HEK293 (cell line): ENCODE measurements around the gene PTK7.

Experiments
- BCL11A ChIP-seq: fragments of 450-650 bp; formaldehyde crosslinking; IDR thresholded peaks from 2 replicates; pipeline ENCODE4 v1.5.1; 2016; ENCODE audit warnings: low read depth, missing biosample characterization, missing genetic modification characterization
- ZNF350 ChIP-seq: fragments of 450-650 bp; formaldehyde crosslinking; IDR thresholded peaks from 2 replicates; pipeline ENCODE4 v1.5.0; 2017; ENCODE audit warnings: missing biosample characterization, mild to moderate bottlenecking, missing genetic modification characterization
- ZNF488 ChIP-seq: fragments of 450-650 bp; formaldehyde crosslinking; IDR thresholded peaks from 2 replicates; pipeline ENCODE4 v1.5.1; 2016; ENCODE audit warnings: missing biosample characterization, missing genetic modification characterization
- ZNF747 ChIP-seq: fragments of 450-650 bp; formaldehyde crosslinking; IDR thresholded peaks from 2 replicates; pipeline ENCODE4 v1.5.1; 2016; ENCODE audit warnings: missing biosample characterization, missing genetic modification characterization
- TF ChIP-seq, protein P1 (sequence below): fragments of 450-650 bp; formaldehyde crosslinking; IDR thresholded peaks from 2 replicates; pipeline ENCODE4 v1.5.1; 2016; ENCODE audit warnings: missing biosample characterization, missing genetic modification characterization

GRCh38 chr6:43184268-43184985 is 108.3 kb downstream of the PTK7 start:
- TF ChIP-seq ZNF488 (tag by site-specific recombination) (no peak), ZNF747 (no peak), BCL11A (no peak), ZNF350 (tag by site-specific recombination) (no peak)
- TF ChIP-seq, protein P1, sequence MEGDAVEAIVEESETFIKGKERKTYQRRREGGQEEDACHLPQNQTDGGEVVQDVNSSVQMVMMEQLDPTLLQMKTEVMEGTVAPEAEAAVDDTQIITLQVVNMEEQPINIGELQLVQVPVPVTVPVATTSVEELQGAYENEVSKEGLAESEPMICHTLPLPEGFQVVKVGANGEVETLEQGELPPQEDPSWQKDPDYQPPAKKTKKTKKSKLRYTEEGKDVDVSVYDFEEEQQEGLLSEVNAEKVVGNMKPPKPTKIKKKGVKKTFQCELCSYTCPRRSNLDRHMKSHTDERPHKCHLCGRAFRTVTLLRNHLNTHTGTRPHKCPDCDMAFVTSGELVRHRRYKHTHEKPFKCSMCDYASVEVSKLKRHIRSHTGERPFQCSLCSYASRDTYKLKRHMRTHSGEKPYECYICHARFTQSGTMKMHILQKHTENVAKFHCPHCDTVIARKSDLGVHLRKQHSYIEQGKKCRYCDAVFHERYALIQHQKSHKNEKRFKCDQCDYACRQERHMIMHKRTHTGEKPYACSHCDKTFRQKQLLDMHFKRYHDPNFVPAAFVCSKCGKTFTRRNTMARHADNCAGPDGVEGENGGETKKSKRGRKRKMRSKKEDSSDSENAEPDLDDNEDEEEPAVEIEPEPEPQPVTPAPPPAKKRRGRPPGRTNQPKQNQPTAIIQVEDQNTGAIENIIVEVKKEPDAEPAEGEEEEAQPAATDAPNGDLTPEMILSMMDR (tag by site-specific recombination) = no peak
